GM12892 (cell line): Measurements from ENCODE around the gene DHX34.

Experiments used
- POLR2A ChIP-seq: IDR thresholded peaks from 2 replicates; pipeline ENCODE4 v1.6.1; 2011; ENCODE audit warnings: low read depth, low read length, control low read depth
- POLR2AphosphoS5 ChIP-seq: IDR thresholded peaks from 2 replicates; pipeline ENCODE4 v1.6.1; 2011; ENCODE audit warnings: low read depth, low read length, control low read depth

DNA sequence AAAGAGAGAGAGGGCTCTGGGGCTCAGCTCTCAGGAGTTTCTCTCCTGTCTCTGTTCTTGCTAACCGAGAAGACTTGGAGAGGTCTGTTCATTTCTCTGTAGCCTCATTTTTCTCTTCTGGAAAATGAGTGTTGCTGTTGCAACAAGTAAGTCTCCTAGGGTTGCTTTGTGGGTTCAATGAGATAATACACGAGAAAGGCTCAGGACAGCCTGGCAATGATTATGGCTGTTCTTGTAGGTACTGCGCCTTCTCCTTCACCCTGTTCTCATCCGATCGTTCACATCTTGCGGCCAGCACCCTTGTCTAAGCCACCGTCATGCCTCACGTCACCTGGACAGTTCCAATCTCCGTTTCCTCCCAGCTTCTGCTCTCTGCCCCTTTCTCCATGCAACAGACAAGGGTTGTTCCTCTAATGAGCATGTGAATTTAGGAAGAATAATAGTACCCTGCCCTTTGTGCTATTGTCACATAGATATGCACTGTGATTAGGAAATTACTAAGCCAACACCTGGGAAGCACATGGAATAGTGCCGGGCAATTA, 35.3 kb upstream of the DHX34 start:
- TF ChIP-seq POLR2A (no peak), POLR2AphosphoS5 (no peak)
